T-helper 22 cell (primary cell): Measurements from ENCODE around the gene SCRT2.

Experiments used
- DNase-seq: peaks from one replicate; pipeline ENCODE4 v3.0.0-alpha.2; 2020; ENCODE audit warnings: low read depth

Gene SCRT2

DNA sequence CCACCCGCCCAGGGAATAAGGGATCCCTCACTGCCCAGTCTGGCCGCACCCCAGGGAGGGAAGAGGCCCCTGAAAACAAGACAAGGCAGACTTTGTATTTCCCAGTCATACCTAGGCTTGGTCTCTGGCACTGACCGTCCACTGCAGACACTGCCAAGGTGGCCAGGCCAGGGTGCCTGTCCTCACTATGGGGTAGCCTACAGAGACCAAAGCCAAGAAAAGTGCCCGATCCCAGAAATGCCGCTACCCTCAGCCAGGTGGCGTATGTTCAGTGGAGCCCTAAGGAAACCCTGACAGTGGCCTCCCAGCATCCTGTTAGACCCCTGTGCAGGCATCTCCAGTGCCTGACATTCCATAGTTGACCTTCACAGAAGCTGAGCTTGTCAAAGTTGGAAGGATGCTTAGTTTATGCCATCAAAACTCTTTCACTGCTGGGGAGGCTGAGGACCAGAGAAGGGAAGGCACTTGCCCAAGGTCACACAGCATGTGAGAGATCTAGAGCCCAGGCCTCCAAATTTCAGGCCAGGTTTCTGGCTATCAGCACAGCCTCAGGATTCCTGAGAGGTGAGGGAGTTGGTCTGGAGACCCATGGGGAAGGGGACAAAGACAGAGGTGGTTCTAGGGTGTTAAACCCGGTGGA is 2.5 kb downstream of the SCRT2 start:
- no peak for DNase-seq

DNA sequence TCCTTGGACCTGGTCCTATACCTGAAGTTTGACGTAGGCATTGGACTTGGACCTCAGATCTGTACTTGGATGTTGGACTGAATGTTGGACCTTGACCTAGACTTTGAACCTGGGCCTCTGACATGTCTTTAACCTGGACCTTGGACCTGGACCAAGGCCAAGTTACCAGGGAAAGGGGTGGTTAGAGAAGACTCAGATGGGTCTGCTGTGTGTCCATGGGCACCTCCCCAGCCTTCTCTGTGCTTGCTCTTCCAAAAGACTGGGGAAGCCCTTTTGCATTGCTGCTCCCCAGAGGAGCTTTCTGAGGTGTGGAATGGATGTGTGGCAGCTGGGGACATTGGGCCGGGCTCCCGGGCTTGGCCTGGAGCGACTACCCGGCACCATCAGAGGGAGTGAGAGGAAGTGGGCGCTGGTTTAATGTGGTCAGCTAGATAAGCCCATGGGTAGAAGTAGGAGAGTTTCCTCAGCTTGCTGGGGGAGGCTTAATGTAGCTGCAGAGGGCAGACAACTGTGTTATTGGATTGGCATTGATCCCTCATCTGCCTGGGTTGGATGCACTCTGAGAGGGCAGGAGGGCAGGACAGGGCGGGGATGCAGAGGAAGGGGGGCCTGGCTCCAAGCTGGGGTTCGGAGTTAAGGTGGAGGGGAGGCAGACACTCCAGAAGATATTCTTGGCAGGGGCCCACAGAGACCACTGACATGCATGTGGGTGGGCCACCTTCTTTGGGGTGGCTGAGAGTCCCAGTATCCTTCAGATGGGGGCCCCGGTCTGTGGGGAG is 4.2 kb downstream of the SCRT2 start:
- DNase-seq, result no peak

DNA sequence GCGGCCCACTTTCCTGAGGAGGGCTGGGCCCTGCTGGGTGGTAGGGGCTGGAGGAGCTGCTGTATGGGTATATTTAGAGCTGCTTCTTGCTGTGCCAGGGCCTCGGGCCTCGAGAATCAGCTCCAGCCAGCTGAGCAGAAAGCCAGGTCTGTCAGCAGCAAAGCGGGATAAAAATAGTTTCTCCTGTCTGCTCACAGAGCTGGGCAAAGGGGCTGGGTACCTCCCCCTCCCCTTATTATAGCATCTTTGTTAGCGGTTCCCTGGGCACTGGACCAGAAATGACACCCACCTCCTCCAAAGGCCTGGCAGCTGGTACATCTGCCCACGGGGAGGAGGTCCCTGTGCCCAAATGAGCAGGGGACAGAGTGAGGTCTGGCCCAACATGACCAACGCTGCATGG is 6.0 kb downstream of the SCRT2 start:
- no peak for DNase-seq

DNA sequence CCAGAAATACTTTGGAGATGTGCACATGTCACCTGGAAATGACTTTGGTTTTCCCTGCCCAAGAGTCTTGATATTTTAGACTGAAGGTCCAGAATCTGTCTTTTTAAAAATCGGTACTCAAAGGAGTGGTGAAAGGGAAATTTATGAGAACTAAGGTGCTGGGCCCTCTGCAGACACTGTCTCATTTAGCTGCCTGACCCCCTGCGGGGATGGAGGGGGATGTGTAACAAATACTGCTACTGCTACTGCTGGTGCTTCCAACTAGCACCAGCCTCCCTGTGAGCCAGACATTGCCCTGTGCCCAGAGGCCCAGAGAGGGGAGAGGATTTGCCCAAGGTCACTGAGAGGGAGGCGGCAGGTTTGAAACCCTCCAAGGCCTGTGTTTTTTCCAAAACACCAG is 7.0 kb downstream of the SCRT2 start:
- no peak for DNase-seq

DNA sequence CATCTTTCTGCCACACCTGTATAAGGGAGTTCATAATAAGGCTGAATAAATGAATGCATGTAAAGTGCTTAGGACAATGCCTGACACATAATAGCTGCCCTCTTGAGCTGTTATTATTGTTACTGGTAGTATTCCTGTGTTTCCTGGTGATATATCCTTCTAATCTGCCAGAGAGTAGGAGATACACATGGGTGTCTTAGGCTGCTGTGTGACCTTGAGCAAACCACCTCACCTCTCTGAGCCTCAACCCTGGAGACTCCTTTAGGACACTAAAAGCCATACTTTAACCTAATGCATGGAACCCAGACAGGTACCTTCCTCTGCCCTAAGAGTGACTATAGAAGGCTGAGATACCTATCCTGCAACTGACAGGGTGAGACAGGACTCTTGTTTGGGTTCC is 7.6 kb downstream of the SCRT2 start:
- DNase-seq, result no peak

DNA sequence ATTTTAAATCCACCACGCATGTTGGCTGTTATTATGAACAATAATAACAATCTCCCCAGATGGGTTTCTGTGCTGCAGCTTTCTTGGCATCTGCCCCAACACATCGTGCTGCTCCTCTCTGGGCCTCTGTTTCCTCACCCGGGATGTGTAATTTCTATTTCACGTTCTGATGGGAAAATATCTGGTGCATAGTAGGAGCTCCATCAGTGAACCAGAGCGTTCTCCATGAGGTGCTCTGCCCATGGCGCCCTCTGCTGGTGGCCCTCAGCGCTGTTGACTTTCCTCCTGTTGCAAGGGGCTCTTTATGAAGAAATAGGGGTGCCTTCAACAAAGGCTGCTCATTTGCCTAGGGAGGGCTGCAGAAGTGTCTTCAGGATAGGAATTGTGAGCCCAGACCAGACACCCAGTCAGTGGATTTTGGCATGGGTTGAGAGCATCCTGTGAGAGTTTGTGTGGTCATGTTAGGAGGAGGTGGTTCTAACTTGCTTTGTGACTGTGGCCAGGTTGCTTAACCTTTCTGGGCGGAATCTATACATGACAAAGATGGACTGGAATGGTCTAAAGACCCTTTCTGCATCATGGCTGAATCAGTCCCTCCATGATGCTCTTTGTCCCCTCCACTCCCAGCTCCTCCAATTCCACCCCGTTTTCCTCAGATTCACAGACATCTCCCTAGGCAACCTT is 8.1 kb downstream of the SCRT2 start:
- DNase-seq, result peak; percentile 14

DNA sequence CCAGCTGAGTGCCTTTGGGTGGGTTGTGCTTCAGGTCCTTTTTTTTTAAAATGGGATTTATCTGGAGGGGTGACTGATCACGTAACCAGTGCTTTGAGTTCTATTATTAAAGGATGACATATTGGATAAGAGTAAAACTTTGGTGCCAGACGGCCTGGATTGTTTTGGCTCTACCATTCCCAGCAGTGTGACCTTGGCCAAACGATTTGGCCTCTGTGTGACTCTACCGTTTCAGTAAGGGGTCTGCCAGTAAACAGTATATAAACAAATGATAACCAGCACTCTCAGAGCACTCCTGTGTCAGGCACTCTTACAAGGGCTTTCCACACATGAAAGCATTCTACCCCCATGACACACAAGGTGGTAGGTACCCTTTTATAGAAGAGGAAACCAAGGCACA is 8.7 kb downstream of the SCRT2 start:
- no peak for DNase-seq

DNA sequence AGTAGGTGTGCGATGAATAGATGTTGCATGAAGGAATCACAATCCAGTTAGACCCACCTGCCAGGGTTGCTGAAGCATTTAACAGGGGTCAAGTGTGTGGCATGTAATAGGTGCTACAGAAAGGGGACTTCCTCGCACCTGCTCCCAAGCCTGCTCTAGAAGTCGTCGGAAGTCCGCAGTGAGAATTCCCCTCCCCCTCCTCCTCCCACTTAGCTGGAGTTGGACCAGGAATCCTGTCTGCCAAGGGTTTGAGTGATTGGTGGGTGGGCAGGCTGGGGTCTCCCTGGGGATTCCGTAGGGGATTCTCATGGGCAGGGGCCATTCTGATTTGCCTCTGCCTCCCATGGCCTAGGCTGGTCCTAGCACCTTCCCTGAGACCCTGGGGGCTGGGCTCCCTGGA is 10.3 kb downstream of the SCRT2 start:
- no peak for DNase-seq

DNA sequence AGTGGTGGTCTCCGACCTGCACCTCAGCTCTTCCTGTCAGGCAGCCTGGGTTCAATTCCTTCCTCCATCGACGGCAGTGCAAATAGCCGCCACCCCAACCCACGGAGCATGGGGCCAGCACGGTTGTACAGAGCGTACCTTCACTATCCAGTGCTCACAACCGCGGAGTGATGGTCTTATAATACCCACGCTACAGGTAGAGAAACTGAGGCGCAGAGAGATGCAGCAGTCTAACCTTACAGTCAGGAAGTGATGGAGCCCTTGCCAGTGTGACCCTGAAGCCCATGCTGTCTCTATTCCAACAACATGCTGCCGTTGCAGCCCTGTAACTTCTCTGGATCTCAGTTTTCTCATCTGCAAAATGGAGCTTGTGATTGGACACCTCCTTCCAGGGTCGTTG is 11.0 kb downstream of the SCRT2 start:
- no peak for DNase-seq

DNA sequence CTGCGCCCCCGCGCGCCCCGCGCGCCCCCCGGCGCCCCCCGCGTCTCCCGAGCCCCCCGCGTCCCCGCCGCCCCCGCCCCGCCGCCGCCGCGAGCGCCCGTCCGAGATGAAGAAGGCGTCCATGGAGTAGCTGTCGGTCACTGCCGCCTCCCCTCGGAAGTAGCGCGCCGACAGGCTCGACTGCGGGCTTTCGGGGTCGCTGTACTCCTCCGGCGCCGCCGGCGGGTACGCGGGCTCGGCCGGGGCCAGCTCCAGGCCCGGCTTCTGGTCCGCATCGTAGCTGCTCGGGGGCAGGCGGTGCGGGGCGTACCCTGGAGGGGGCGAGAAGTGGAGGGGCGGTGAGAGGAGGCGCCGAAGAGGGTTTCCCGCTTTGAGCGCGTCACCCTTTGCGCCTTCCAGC is 11.5 kb downstream of the SCRT2 start:
- no peak for DNase-seq

DNA sequence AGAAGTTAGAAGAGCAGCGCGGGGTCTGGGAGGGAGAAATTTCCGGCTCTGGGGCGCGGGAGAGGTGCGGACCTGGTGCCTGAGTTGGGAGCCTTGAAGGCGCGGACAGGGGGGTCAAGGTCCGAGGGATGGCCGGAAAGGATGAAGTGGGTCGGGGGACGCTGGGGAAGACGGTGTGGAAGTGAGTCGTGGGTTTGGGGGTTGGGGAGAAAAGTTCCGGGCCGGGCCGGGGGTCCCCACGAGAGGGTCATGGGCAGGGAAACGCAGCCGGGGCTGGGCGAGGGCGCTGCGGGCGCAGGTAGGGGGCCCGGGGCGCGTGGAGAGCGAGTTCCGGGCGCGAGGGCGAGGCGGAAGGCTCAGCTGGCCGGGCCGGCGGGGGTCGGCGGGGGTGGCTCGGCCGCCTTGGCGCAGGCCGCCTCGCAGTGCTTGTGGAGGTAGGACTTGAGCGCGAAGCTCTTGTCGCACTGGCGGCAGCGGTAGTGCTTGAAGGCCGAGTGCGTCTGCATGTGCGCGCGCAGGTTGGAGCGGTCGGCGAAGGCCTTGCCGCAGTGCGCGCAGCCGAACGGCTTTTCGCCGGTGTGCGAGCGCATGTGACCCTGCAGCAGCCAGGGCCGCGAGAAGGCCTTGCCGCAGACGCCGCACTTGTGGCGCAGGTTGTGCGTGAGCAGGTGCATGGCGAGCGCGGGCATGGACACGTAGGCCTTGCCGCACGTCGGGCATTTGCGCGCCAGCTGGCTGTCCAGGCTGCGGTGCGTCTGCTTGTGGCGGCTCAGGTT is 12.1 kb downstream of the SCRT2 start:
- no peak for DNase-seq

DNA sequence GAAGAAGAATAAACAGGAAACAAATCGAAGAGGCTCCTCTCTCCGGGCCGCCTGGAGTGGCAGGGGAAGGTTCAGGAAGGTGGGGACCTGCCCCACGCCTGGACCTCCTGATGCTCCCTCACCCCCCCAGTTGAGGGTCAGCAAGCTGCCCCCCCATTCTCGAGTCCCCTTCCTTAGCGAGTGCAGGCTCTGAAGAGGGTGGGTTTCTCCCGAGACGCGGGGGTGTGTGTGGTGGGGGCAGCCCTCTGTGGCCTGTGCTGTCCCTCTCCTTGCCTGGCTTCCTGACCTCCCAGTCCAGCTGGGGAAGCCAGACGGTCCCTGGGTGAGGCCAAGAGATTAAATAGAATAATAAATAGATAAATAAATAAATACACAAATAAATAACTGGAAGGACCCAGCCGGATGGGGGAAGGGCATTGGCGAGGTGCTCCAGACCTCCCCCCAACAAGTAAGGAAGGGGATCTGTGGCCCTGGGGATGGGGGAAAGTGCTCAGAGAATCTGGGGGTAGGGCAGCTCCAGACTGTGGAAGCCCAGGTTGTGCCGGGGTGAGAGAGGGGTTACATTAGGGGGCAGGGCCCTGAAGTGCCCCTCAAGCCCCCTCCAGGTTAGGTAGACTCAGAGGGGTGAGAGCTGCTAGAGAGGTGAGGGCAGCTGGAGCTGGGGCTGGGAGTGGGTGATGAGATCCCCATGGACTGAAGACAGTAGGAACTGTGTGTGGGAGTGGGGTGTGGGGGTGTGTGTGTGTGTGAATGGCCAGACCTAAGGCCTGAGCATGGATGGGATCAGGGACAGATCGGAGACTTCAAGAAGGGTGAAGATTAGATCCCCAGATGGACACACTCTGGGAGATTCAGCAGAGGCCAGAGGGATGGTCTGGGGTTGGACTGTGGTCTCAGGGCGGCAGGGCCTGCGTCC is 13.1 kb downstream of the SCRT2 start:
- no peak for DNase-seq

DNA sequence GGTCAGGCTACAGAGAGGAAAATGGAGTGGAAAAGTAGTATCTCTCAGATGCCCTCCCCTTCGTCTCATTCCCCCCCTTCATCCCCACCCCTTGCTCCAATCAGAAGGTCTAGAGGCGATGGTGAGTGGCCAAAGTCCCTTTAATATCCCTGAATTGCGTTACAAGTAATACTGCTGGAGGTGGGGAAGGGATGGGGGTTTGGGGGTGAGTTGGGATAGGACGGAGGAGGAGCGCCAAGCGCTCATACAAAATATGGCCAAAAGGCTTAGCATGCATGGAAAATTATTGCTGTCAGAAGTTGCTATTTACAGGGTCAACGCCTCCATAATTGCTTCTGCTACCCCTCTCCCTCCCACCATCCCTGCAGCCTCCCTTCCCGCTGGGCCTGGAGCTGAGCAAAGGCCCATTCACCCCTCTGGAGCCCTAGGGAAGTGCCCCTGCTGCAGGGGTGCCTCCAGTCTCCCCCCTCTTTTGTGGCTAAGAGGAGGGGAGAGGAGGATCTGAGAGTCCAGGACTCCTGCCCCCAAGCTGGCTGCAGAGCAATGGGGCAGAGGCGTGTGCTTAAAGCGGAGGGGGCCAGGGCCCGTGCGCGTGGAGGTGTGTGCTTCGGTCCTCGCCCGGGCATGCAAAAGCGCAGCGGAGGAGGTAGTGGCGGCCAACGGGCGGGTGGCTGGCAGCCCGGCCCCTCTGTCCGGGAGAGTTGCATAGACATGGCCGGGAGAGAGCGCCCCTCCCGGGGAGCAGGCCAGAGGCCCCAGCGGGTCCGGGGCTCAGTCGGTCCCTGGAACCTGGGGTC is 13.9 kb downstream of the SCRT2 start:
- no peak for DNase-seq

DNA sequence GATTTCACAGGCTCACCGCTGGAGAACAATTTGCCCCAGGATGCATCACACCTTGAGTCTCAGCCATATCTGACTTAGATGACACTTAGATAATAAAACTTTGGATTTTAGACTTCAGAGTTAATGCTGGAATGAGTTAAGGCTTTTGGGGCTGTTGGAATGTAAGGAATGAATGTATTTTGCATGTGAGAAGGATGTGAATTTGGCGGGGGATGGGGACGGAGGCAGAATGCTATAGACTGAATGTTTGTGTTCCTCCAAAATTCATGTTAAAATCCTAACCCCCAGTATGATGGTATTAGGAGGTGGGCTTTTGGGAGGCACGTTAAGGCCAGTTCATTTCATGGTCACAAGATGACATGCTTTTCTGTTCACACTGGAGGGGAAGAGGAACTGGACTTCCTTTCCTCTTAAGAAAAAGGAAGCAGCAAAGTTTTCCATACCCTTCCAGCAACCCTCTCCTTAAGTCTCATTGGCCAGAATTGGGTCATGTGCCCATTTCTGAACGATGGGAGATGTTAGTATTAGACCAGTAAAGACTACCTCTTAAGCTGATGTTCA is 16.8 kb downstream of the SCRT2 start:
- DNase-seq, result no peak

DNA sequence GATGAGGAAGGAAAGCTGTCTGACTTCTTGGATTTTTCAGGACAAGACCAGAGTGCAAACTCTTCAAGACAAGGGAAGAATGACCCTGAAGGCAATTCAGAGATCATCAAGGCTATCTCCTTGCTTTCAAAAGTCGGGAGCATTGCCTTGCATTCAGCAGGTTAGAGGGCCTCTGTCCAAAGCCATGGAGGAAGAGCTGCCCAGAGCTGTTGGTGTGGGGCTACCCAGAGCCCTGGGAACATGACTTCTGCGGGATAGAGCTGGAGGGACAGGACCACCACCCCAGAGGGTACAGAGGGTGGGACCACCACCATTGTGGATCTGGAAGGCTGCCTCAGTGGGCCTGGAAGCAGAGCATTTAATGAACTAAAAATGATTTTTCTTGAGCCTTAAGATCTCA is 17.4 kb downstream of the SCRT2 start:
- DNase-seq, result no peak

DNA sequence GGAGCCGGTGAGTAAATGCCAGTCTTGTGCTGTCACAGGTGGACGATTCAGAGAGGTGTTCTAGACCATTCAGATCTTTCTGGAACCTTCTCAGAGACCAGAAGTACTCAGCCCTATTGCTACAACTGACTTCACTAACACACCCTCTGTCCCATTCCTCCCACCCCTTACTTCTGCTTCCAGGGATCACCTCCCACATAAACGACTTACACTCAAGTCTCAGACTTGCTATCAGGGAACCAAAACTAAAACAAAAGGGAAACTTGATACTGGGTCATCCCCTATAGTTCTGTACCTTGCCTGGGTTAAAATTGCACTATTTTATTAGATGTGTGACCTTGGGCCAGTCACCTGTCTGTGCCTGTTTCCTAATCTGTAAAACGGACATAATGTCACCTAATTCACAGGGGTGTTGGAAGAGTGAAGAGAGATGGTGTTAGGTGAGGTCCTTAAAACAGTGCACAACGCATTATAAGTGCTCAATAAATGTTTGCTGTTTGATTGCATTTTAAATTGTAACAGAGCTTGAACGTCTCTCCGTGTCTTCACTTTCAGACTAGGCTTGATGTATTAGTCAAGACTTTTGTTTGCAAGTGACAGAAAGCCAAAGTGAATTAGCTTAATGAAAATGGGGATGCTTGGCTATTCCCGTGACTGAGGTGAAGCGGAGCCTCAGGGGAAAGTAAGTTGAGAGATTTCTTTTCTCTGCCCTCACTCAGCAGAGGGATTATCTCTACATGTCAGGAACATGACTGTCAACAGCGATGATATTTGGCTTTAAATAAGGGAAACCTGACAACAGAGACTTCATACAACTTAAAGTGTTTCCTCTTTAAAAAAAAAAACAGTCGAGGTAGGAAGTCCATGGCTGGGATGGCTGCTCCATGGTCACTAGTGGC is 19.6 kb downstream of the SCRT2 start:
- no peak for DNase-seq

DNA sequence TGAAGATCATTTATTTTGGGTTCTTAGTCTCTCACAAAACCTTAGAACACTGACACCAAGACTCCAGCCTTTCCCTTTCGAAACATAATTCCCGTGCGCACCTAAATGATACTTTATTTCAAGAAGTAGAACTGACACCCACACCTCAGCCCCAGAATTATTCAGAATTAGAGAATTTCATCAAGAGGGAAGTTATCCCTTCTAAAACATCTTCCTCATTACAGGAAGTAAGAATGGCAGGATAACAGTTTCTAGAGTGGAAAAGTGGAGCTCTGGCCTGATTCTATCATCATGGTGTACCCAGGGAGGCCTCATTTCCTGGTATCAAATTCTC is 21.2 kb downstream of the SCRT2 start:
- no peak for DNase-seq

DNA sequence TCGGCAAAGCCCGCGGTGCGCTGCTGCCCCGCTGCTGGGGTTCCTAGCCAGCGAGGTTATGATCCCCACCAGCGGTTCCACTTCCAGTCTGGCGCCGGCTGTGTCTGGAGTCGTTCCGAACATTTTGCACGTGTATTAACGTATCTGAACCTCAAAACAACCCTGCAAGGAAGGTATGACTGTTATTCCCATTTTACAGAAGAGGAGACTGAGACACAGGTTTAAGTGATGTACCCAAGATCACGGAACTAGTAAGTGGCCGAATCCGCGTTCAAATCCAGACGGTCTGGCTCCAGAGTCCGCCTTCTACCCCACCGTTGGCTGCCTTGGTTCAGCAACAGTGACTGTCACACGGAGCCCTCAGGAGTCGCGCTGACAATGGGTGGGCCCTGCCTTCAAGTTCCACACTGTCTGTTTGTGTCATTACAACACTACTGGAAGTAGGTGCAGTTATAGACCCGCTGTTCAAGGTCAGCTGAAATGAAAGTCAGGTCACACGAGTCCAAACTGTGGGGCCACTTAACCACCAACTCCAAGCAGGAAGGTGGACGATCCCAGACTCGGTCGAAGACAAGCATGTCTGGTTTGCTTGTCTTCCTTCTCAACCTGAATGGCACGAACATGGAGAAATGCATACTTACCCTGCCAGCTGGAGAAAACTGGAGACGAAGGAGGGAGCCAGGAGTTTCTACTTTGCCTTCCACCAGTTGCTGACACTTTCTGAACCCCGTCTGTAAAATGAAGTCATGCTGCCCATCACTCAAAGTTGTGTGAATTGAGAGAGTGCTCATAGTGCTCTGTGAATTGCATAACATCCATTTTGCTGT is 21.8 kb downstream of the SCRT2 start:
- DNase-seq, result no peak
